Mesenteric fat pad (tissue), 1 donor: Measurements from ENCODE around the gene ATP5F1C. TPM values are rescaled to one million over a fixed set of nuclear protein-coding genes. Genes with fewer than 3 reads are reported as not detected.
"Not testable (repeated sequence)": the region's sequence is repeated elsewhere in the genome, so short reads cannot be mapped to it uniquely, and the experiment has no call there.

ENCODE experiments used
- DNase-seq: peaks from one replicate; pipeline ENCODE4 v3.0.0-alpha.2; 2020; ENCODE audit warnings: low spot score
- total RNA-seq: library from RNA; stranded (reverse); fragmentation: NEBNext Ultra II Directional; extraction: Animal tissue kit (Norgen Biotek cat#: 25700); gene quantifications from one replicate; pipeline ENCODE4 v1.2.1, GENCODE V29; 2021
- donor health status: DM: yes; HTN: yes; CAD: no.

The ATP5F1C gene
- total RNA-seq, 1 donor from 2014 or later, result 206 TPM

DNA sequence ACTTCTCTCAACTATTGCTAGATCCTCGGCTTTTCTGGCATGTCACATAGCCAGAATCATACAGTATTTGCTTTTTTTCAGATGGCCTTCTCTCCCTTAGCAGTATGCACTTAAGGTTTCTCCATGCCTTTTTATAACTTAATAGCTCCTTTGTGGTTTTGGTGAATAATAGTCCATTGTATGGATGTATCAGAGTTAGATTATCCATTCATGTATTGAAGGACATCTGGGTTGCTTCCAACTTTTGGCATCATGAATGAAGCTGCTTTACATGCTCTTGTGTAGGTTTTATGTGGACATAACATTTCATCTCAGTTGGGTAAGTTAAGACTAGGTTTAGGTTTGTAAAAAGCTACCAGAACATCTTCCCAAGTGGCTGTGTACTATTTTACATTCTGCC, 4.6 kb downstream of the ATP5F1C start:
- DNase-seq, result no peak

DNA sequence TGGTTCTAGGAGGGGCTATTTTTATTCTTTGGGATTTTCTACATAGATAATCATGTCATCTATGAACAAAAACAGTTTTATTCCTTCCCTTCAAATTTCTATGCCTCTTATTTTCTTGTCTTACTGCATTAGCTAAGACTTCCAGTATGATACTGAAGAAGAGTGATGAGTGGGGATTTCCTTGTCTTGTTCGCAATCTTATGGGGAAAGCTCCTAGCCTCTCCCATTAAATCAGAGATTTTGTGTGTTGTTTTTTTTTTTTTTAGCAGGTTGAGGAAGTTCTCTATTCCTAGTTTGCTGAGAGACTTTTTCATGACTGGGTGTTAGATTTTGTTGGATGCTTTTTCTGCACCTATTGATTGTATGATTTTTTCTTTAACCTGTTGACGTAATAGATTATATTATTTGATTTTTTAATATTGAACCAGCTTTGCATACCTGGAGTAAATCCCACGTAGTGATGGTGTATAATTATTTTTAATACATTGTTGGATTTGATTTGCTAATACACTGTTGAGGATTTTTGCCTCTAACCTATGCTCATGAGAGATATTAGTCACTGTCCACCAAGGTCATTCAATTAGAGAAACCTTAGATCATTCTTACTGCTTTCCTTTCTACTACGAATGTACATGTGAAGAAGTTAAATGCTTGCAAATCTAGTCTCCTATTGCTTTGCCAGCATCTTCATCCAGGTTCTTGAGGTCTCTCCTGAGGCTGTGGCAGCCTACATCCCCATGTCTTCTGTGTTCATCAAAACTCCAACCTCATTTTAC, 6.5 kb downstream of the ATP5F1C start:
- no peak for DNase-seq

DNA sequence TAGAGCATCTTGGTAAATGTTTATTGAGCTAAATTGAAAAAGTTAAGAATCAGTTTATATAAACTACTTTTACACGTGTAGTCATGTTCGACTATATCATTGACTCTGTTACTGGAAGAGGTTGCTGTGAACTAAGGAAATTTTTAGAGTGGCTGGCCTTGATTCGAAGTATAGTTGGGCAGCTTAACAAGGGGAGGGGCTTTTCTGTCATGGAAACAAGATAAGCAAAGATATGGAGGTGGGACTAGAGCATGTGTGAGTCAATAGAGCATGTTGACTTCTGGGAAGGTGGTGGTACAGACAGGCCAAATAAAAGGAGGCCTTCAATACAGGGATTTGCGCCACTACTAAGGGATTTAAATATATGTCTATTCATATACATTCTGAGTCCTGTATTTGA, 7.6 kb downstream of the ATP5F1C start:
- no peak for DNase-seq

DNA sequence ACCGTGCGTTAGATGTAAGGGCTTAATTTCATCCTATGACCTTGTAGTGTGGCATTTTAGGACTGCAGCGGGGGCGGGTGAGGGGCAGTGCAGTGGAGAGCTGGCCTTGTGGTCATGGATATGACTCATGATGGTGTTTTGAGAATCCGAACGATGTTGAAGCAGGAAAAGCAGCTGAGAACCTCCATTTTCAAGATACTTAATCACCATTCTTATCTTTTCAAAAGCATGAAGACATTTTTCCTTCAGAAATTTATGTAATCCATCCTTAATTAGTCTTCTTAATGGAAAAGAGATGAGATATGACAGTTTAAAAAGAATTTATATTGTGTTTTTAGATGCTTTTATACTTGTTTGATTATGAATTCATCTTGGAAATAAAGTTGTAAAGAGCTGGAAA, 9.6 kb downstream of the ATP5F1C start:
- DNase-seq, result no peak

DNA sequence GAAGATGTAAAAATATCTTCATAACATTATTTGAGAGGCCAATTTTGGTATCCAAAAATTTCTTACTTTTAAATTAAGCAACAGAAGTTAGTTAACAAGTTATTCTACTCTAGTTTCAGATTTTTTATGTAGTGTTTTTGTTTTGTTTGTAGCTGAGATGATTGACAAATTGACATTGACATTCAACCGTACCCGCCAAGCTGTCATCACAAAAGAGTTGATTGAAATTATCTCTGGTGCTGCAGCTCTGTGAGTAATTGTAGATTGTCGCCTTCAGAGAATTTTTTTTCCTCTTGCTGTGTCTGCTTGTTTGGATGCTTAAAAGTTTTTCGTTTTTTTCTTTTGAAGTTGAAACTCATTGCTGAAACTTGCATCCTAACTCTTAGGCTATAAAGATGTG, 14.6 kb downstream of the ATP5F1C start:
- no peak for DNase-seq

DNA sequence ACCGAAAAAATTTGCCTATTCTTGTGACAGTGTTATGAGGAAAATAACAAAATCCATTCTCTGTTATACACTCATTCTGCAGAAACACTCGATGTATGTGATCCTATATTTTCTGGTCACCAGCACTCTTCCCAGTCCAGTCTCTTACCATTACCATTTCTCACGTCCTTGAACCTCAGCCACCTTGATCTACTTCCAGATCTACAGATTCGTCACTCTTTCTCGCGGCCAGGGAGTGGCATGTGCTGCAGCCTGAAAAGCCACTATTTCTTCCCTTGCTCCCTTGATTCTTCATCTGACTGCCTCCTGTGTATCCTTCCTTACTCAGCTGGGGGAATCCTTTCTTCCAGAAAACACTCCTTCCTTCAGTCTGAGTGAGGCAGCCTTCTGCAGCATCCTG, 16.2 kb downstream of the ATP5F1C start:
- no peak for DNase-seq

DNA sequence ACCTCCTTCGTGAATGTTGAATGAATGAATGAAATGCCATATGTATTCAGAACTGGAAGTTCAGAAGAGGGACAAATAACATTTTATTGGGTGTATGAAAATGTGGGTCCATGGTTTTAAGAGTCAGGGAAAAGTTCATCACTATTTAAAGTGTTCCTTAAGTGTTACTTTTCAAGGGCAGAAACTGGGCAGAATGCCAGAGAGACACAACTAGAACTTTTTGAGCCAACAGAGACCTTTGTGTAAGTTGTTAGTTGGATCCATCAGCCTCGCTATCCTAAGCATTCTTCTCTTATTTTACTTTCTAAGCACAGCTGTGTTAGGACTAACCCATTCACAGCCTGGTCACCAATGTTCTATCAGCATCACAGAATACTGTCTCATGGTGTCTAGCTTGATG, 16.8 kb downstream of the ATP5F1C start:
- no peak for DNase-seq

DNA sequence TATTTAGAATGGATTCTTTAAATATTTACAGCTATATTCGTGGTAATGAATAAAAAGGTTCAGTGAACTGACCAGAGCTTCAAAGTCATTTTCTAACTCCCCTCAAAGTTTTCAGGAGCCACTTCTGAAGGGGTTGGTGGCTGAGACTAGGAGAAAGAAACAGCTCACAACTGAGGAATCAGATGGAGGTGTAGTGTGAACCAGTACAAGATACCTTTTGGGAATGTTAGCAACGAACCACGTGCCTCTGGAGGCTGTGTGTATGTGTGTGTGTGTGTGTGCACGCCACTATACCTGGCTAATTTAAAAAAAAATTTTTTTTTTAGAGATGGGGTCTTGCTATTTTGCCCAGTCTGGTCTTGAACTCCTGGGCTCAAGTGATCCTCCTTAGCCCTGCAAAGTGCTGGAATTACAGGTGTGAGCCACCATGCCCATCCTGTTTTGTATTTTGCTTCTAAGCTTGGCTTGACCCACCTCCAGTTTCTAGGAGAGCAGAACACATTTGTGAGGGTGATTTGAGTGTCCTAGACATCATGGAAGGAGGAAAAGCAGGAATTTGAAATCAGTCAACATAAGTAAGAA, 20.8 kb downstream of the ATP5F1C start:
- DNase-seq, result no peak

DNA sequence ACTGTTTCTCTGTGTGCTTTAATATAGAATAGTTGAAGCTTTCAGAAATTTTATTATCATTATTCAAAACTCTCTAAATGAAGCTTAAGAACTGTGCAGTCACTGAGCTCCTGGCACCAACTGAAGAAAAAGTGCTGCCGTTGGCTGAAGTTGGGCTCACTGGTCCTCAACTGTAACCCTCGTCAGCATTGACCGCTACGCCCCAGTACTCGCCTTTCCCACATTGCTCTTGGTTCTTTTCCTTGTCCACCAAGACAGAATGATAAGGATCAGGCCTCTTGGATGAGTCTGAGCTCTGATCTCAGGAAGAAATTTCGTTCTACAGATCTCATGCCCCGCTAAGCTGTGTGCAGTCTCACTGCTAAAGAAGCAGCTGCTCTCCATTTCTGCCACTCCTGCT, 22.5 kb downstream of the ATP5F1C start:
- no peak for DNase-seq

DNA sequence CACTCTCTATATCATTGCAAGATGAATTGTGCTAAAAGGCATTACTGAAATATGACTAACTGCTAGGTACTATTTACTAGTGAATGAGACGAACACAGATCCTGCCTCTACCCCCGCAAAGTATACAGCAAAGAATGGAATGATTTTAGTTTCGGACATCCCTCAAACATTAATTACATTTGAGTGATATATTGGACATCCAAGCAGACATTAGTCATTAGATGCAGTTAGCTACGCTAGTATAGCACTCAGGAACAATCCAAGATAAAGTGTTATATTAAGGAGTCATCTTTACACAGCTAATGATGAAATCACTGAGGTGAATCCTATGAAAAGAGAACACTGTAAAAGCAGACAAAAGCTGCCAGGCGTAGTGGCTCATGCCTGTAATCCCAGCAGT, 23.0 kb downstream of the ATP5F1C start:
- no peak for DNase-seq

DNA sequence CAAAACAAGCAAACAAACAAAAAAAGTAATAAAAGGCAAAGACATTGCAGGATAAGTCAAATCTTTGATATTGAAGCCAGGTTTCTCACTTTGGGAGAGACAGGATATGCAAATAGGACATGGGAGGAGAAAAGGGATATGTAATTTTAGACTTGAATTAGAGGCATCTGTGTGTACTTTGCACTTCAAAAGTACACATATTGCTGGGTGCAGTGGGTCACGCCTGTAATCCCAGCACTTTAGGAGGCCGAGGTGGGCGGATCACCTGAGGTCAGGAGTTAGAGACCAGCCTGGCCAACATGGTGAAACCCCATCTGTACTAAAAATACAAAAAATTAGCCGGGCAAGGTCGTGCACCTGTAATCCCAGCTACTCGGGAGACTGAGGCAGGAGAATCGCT, 23.8 kb downstream of the ATP5F1C start:
- not testable (repeated sequence) for DNase-seq

DNA sequence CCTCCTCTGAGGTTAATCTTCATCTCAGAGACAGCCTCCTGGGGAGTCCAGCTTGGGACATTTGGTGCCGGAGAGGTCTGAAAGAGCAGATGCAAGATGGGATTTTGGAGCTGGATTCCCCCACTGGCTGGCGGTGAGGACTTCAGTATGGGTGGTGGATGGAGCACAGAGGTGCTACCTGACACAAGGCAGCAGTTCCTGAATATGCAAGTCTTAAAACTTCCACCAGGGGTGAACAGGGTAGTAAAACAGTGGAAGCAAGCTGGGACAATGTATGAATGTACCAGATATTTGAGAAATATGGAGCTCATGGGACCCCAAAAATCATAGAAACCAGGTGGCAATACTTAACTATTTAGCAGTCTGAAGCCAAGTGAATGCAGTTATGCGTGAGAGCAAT, 25.5 kb downstream of the ATP5F1C start:
- DNase-seq, result no peak

DNA sequence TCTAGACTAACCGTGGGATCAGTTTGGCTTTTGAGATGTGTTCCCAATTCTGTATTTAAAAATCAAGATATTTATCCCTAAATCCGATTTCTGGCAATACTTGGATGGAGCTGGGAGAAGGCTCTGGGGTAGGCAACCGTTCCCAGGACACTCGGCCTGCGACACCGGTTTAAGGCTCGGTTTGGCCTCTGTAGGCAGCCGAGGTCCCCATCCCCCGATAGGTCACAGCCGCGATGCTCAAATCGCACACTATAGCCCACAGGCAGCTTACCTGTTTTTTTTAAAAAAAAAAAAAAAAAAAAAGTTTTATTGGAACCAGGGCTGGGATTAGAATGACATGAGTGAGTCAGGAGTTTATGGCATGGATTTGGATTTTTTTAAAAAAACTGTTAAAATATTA, 29.6 kb downstream of the ATP5F1C start:
- no peak for DNase-seq

DNA sequence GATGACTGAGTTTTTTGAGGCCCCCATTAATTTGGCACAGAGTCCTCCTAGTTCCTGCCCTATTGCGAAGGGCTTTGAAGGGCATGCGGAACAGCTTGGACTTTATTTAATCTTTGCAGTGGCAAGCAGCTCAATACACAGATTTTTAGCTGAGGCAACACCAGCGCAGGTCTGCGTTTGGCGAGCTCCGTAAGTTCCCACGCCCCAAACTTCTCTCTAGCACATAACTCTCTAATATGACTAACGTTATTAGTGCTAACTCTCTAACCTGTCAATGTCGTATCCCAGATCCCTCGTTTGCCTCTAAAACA, 30.0 kb downstream of the ATP5F1C start:
- no peak for DNase-seq

DNA sequence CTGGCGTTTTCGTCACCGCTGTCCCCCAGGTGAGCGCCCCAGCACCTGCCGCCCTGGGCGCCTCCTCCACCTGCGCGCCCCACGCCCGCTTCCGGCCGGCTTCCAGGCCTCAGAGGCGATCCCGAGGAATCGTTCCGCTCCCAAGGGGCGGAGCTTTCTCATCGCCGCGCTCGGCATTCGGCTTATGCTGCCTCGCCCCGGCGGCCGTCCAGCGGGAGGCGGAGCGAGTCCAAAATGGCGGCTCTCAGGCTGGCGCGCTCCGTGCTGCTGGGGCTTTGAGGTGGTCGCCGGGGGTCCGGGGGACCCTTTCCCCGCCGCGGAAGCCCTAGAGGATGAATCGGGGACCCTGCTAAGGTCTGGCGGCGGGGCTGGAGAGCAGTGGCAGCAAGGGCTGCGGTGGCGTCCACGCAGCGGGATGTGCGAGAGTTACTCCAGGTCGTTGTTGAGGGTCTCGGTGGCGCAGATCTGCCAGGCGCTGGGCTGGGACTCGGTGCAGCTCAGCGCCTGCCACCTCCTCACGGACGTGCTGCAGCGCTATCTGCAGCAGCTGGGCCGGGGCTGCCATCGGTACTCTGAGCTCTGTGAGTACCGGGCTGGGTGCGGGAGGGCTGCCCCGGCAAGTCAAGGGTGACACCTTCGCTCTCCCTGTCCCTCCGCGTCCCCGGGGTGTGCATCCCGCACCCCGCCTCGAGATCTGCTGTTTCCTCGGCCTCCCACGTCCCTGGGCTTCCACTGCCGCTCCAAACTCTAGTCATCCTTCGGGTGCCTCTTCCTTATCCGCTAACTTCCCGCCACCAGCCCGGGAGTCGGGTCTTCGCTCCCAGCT, 30.5 kb downstream of the ATP5F1C start, which contains the start of gene TAF3:
TSS of gene TAF3 (plus strand) at position 211 of the 826 bp plus-strand sequence. CDS start at position 416, 205 bp downstream.
- peak; percentile 98 for DNase-seq

DNA sequence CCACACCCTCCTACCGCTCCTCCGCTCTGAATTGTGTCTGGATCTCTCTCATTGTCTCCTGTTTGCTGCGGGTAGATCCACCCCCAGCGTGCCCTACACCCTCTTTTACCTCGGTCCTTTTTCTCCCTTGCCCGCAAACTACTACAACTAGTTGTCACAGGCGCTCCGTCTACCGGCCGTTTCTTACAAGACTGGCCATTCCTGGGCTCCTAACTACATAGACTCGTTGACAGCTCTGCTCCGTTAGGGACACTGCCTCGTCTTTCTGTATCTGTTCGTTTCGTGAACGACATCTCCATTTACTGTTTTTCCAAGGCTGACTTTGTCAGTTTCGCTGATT, 31.1 kb downstream of the ATP5F1C start:
- DNase-seq, result no peak

DNA sequence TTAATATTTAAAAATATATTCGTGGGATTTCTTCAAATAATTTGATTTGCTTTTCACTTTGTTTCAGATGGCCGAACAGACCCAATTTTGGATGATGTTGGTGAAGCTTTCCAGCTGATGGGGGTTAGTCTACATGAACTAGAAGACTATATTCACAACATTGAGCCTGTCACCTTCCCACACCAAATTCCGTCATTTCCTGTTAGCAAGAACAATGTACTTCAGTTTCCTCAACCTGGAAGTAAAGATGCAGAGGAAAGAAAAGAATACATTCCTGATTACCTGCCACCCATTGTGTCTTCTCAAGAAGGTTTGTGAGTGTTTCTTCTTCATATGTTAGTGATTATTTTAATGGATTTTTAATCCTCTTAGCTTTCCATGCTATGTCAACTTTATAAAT, 36.3 kb downstream of the ATP5F1C start:
- no peak for DNase-seq

DNA sequence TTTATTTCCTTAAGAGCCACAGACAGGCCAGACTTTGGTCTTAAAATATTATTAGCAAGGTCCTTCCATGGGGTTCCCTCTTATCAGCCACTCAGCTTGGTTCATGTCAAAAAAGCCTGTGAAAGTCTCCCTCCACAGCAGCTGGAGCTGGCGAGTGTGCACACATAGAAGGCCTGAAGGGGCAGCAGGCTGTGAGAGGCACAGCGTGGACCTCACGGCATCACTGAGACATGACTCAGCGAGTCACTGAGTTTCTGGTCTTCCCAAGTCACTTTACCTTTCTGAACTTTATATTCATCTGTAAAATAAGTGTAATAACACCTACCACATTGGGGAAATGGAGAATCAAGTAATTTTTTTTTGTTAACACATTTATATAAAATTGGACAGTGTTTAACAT, 39.0 kb downstream of the ATP5F1C start:
- DNase-seq, result no peak

DNA sequence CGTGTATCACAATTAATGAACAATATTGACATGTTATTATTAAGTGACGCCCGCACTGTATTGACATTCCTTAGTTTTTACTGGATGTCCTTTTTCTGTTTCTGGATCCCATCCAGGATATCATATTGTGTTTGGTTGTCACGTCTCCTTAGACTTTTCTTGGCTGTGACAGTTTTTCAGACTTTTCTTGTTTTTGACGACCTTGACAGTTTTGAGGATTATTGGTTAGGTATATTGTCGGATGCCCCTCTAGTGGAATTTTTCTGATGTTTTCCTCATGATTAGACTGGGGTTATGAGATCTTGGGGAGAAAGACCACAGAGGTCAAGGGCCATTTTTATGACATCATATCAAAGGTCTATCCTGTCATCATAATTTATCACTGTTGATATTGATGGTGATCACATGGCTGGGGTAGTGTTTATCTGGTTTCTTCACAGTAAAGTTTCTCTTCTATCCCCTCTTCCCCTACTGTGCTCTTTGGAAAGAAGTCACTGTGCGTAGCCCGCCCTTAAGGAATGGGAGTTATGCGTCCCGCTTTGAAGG, 41.4 kb downstream of the ATP5F1C start:
- DNase-seq, result no peak

DNA sequence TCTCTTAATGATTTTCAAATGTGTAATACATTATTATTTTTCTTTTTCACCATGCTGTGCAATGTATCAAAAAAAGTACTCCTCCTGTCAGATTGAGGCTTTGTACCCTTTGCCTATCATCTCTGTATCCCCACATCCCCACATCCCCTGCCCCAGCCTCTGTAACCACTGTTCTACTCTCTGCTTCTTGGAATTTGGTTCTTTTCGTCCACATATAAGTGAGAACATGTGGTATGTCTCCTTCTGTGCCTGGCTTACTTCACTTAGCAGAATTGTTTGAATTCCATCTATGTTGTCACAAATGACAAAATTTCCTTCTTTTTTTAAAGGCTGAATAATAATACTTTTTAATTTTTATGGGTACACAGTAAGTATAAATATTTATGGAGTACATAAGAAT, 44.1 kb downstream of the ATP5F1C start:
- no peak for DNase-seq

DNA sequence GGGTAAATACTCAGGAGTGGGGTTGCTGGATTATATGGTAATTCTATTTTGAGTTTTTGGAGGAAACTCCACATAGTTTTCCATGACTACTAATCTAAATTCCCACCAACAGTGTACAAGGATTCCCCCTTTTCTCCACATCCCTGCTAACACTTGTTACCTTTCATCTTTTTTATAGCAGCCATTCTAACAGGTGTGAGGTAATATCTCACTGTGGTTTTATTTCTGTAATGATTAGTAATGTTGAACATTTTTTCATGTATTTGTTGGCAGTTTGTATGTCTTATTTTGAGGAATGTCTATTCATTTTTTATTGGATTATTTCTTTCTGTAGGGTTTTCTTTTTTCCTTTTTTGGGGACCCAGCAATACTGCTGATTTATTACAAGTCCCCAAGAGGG, 45.2 kb downstream of the ATP5F1C start:
- DNase-seq, result no peak

DNA sequence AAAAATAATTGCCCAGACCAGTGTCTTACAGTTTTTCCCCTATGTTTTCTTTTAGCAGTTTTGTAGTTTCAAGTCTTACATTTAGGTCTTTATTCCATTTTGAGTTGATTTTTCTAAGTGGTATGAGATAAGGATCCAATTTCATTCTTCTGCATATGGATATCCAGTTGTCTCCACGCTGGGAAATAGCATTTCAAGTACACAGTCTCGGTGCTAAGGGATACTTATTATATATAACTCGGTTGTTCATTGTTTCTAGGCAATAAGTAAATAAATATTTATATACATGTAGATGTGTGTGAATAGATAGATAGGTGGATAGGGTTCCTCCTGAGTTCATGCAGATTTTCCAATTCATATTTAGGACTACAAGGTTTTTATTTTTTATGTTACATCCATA, 46.3 kb downstream of the ATP5F1C start:
- no peak for DNase-seq
